HFFc6 (cell line): ENCODE data around the gene LETMD1. TPM values are rescaled to one million over a fixed set of nuclear protein-coding genes. Genes with fewer than 3 reads are reported as not detected.

Experiments used
- DNase-seq: peaks from one replicate; pipeline ENCODE4 v3.0.0-alpha.2; 2018
- H3K27ac Mint-ChIP-seq: 2 replicates; pipeline ENCODE4 v1.8.0; 2020; ENCODE audit warnings: mild to moderate bottlenecking, mixed read lengths
- H3K27me3 Mint-ChIP-seq: 2 replicates; pipeline ENCODE4 v1.8.0; 2021; ENCODE audit warnings: mild to moderate bottlenecking, moderate library complexity, mixed read lengths; ENCODE audit not compliant: insufficient read depth
- H3K36me3 Mint-ChIP-seq: 2 replicates; pipeline ENCODE4 v1.8.0; 2021; ENCODE audit warnings: low read depth, mixed read lengths
- H3K4me1 Mint-ChIP-seq: 2 replicates; pipeline ENCODE4 v1.8.0; 2020; ENCODE audit warnings: low read depth, mixed read lengths
- H3K4me3 Mint-ChIP-seq: 2 replicates; pipeline ENCODE4 v1.8.0; 2020; ENCODE audit warnings: mild to moderate bottlenecking, moderate library complexity, mixed read lengths
- H3K9me3 Mint-ChIP-seq: 2 replicates; pipeline ENCODE4 v1.8.0; 2020; ENCODE audit warnings: mild to moderate bottlenecking, mixed read lengths
- CTCF ChIP-seq: fragments of 200-600 bp; sonication (generic); IDR thresholded peaks from 2 replicates; pipeline ENCODE4 v1.5.0; 2021; ENCODE audit warnings: antibody characterized with exemption, mild to moderate bottlenecking
- total RNA-seq, 6 experiments: library from RNA; stranded (reverse); fragmentation: NEBNext Ultra II Directional; extraction: Animal tissue kit (Norgen Biotek cat#: 25700); gene quantifications; 2 replicates in 1 of 6; 3 replicates in 5 of 6; pipeline ENCODE4 v1.2.3, GENCODE V29; 2021

LETMD1 gene
- total RNA-seq, 6 experiments from 2014 or later = 19.6 to 27.6 (median 25.2) TPM

GRCh38 chr12:51020448-51021182 lies 27.5 kb upstream of the LETMD1 start:
- H3K27ac Mint-ChIP-seq = no peak overlapping the region
- TF ChIP-seq CTCF = no peak
- H3K27me3 Mint-ChIP-seq = no peaks in the 10 kb centered on the region
- H3K36me3 Mint-ChIP-seq = no peaks in the 10 kb centered on the region
- no peak overlapping the region for H3K4me3 Mint-ChIP-seq
- DNase-seq = no peak
- no peaks in the 10 kb centered on the region for H3K9me3 Mint-ChIP-seq
- peaks cover 23% of the 10 kb centered on the region for H3K4me1 Mint-ChIP-seq

GRCh38 chr12:51021694-51022093 lies 26.4 kb upstream of the LETMD1 start:
- no peaks in the 10 kb centered on the region for H3K9me3 Mint-ChIP-seq
- no peak for TF ChIP-seq CTCF
- no peak overlapping the region for H3K27ac Mint-ChIP-seq
- H3K27me3 Mint-ChIP-seq = no peaks in the 10 kb centered on the region
- peaks cover 24% of the 10 kb centered on the region for H3K4me1 Mint-ChIP-seq
- H3K36me3 Mint-ChIP-seq = no peaks in the 10 kb centered on the region
- H3K4me3 Mint-ChIP-seq = no peak overlapping the region
- DNase-seq = no peak

GRCh38 chr12:51023625-51024382 lies 24.3 kb upstream of the LETMD1 start:
- Mint-ChIP-seq H3K27ac (peak overlapping the region; percentile 94), H3K27me3 (no peaks in the 10 kb centered on the region)

GRCh38 chr12:51025338-51025835 lies 22.7 kb upstream of the LETMD1 start:
- H3K27ac Mint-ChIP-seq = peak overlapping the region; percentile 94
- H3K36me3 Mint-ChIP-seq = no peaks in the 10 kb centered on the region

More at GRCh38 chr12:51023625-51024382, 24.3 kb upstream of the LETMD1 start:
- Mint-ChIP-seq H3K36me3 (no peaks in the 10 kb centered on the region), H3K4me3 (peak overlapping the region; percentile 98), H3K4me1 (peaks cover 39% of the 10 kb centered on the region), H3K9me3 (no peaks in the 10 kb centered on the region)
- TF ChIP-seq CTCF = no peak
- DNase-seq = no peak

More at GRCh38 chr12:51025338-51025835, 22.7 kb upstream of the LETMD1 start:
- H3K9me3 Mint-ChIP-seq = no peaks in the 10 kb centered on the region
- H3K4me3 Mint-ChIP-seq = peak overlapping the region; percentile 98
- H3K27me3 Mint-ChIP-seq = no peaks in the 10 kb centered on the region
- H3K4me1 Mint-ChIP-seq = peaks cover 42% of the 10 kb centered on the region
- DNase-seq = no peak
- TF ChIP-seq CTCF = no peak
